EL (cell line): ENCODE results near the gene TUNAR.
A peak's percentile ranks its signal among the peaks of the same experiment; 100 is the strongest.
"Not testable (repeated sequence)": the region's sequence is repeated elsewhere in the genome, so short reads cannot be mapped to it uniquely, and the experiment has no call there.

ENCODE experiments used
- DNase-seq: peaks from one replicate; pipeline ENCODE4 v3.0.0-alpha.2; 2016

The TUNAR gene

GRCh38 chr14:95920769-95921438 is 44.3 kb downstream of the TUNAR start:
- no peak for DNase-seq

DNA sequence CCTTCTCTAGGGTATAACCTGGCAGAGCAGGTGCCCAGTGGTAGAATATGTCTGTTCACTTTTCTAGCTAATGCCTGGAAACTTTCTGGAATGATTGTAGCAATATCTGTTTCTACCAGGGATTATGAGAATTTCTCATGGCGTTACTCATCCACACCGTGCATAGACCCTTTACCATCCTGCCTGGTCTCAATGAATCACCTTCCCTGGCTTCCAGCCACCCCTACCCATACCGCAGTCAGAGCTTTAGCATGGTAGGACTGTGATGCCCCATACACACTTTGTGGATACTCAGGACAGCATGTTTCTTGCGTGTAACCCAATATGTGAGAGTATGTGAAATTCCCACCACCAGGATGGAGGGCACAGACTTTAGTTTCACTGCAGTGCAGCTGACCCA is 45.4 kb downstream of the TUNAR start:
- no peak for DNase-seq

DNA sequence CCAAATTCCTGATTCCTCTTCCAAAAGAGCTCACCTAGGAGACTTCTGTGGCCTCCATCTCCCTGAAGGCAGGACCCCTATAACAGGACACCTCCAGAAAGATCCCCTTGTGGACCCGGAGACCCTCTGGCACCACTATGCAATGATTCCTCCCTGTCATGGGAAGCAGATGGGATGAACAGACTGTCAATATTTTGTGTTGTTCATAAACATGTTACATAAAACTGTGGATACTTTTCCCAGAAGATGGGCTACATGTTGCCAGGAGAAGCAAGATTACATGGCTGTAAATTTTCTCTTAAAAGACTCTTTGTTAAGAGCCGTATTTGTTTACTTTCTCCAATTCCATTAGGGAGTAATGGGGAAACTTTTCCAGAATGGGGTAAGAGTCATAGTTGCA is 52.1 kb downstream of the TUNAR start:
- DNase-seq: no peak

GRCh38 chr14:95931384-95931783 is 54.8 kb downstream of the TUNAR start:
- no peak for DNase-seq

DNA sequence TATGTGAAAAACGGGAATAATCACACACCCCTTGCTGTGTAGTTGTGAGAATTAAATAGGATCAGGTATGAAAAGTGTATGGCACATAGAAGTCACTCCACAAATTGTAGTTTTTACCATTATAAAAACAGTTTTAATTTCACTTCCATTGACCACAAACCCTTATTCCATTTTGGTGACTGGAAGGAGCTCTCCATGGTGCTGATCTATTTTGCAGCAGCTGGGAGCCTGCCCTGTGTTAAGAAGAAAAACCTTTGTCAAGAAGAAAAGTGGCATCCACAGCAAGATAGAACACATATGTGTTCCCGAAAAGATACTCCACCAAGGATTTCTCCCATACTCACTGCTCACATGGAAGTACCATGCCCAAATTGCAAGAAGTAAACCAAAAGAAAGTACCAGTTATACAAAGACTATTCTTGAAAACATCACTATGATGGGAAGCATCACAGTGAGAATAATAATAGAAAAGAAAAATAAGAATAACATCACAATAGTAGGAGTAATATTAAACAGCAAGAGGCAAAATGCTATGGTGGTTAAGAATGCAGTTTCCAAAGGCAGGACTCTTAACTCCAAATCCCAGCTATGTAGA is 58.7 kb downstream of the TUNAR start:
- peak; percentile 30 for DNase-seq

GRCh38 chr14:95936041-95936440 is 59.4 kb downstream of the TUNAR start:
- no peak for DNase-seq

DNA sequence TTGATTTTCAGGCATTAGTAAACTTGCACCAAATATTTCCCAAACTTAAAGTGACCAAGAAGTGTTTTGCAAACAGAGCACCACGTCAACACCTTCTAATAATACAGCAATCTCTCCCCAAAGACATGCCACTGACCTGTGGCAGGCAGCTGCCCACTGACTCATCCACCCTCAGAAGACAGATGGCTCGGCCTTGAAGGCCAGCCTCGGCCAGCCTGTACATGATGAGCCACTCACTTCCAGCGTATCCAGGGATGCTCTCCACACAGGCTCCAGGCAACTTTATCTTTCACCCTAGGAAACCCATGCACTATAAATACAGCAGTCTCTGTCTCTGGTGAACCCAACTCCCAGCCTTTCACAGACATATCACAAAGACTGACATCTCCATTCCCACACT is 62.7 kb downstream of the TUNAR start:
- DNase-seq: no peak

GRCh38 chr14:95941897-95942296 is 65.3 kb downstream of the TUNAR start:
- no peak for DNase-seq

GRCh38 chr14:95943699-95944098 is 67.1 kb downstream of the TUNAR start:
- DNase-seq: no peak

- DNase-seq: no peak
These were observed 67.8 kb downstream of the TUNAR start for GRCh38 chr14:95944462-95944861.

- no peak for DNase-seq
These were observed 70.2 kb downstream of the TUNAR start for GRCh38 chr14:95946867-95947266.

DNA sequence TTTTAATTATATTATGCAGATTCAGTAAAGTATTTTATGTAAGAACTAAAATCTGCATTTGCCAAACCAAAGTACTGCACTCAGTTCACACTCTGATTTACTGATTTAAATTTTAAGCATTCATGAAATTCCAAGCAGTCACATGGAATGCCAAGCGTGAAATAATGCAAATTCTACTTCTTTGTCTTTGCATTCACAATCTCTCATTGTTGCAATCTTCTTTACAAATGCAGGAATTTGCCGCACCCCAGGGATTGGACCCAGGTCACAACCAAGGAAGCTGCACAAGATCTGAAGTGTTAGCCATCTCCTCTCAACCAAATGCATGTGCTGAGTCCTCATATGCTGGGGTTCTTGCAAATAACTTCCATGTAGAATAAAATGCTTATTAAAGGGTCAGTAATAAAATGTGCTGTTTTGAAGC is 71.9 kb downstream of the TUNAR start:
- no peak for DNase-seq

- DNase-seq: no peak
These were observed 74.7 kb downstream of the TUNAR start for GRCh38 chr14:95951359-95951758.

- peak; percentile 4 for DNase-seq
These were observed 76.6 kb downstream of the TUNAR start for GRCh38 chr14:95953111-95953724.

DNA sequence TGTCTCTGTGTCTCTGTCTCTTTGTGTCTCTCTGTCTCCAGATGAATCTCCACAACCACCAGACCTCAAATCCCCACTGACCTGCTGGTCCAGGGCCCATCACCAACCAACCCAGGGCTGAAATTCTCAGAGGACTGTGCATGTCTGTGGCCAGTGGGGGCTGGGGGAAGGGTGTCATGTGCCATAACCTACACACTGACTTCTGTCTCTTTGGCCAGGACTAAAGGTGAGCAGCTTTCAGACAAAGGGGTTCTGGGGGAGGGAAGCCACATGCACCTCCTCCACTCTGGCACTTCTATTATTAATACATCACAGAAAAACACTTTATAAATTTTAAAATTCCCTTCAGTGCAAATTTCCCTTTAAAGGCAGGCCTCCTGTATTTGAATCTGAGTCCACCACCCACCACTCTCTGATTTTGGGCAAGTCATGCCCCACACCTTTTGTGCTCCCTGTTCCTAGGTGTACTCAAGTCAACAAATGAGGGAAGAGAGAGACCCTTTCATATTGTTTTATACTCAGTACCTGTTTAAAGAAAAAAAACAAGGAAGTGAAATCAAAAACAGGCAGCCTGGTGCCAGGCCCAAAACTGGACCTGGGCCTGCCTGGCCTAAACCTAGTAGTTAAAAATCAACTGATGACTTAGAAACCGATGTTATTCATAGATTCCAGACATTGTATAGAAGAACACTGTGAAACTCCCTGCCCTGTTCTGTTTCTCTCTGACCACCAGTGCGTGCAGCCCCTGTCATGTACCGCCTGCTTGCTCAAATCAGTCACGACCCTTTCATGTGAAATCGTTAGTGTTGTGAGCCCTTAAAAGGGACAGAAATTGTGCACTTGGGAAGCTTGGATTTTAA is 80.2 kb downstream of the TUNAR start:
- no peak for DNase-seq

GRCh38 chr14:95958105-95958504 is 81.5 kb downstream of the TUNAR start:
- DNase-seq: no peak

DNA sequence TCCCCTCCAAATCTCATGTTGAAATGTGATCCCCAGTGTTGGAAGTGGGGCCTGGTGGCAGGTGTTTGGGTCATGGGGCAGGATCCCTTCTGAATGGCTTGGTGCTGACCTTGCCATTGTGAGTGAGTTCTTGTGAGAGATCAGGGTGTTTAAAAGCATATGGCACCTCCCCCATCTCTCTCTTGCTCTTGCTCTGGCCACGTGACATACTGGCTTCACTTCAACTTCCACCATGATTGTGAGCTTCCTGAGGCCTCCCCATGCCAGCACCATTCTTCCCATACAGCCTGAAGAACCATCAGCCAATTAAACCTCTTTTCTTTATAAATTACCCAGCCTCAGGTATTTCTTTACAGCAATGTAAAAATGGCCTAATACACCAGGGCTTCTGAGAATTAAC is 82.7 kb downstream of the TUNAR start:
- DNase-seq: no peak

- no peak for DNase-seq
These were observed 84.8 kb downstream of the TUNAR start for GRCh38 chr14:95961481-95961880.

DNA sequence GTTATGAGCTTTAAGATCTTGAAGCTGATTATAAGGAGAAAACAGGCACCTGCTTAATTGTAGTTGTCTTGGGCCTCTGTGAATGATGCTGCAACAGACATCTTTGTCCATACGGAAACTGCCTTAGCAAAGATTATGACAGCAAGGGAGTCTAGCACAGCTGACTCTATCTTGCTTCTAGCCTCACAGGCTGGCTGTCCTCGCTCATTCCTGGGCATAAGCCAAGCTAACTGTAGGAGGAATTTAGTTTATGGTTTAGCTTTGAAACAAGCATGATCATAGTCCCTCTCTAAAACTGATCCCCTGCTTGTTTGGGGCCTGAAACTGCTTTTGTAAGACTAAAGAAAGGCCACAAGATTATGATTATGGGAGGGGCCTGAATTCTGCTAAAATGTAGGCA is 88.3 kb downstream of the TUNAR start:
- no peak for DNase-seq

DNA sequence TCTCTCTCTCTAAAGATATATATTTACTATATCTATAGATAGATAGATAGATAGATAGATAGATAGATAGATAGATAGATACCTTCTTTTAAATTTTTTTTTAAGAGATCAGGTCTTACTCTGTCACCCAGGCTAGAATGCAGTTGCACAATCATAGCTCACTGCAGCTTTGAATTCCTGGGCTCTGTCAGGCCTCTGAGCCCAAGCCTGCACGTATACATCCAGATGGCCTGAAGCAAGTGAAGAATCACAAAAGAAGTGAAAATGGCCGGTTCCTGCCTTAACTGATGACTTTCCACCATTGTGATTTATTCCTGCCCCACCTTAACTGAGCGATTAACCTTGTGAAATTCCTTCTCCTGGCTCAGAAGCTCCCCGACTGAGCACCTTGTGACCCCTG is 91.4 kb downstream of the TUNAR start:
- DNase-seq: not testable (repeated sequence)
